HG02763 (cell line): ENCODE data around the gene RIC1.
"Not testable (repeated sequence)": the region's sequence is repeated elsewhere in the genome, so short reads cannot be mapped to it uniquely, and the experiment has no call there.

Source experiments
- ATAC-seq: cut with Tn5 transposase; IDR thresholded peaks from one replicate; pipeline ENCODE4 v1.9.1; 2021; ENCODE audit warnings: mild to moderate bottlenecking, moderate library complexity; ENCODE audit not compliant: unreplicated experiment

The RIC1 gene

GRCh38 chr9:5784526-5785315 lies 155.8 kb downstream of the RIC1 start:
- ATAC-seq: no peak

- no peak for ATAC-seq
These were observed 157.6 kb downstream of the RIC1 start for GRCh38 chr9:5786370-5787127.

- ATAC-seq: no peak
These were observed 158.3 kb downstream of the RIC1 start for GRCh38 chr9:5787220-5787619.

- no peak for ATAC-seq
These were observed 158.9 kb downstream of the RIC1 start for GRCh38 chr9:5787759-5788302.

- no peak for ATAC-seq
These were observed 160.6 kb downstream of the RIC1 start for GRCh38 chr9:5789489-5789888.

- no peak for ATAC-seq
These were observed 162.0 kb downstream of the RIC1 start for GRCh38 chr9:5790923-5791322.

GRCh38 chr9:5791870-5792269 lies 163.0 kb downstream of the RIC1 start:
- ATAC-seq: no peak

- no peak for ATAC-seq
These were observed 164.9 kb downstream of the RIC1 start for GRCh38 chr9:5793812-5794211.

- no peak for ATAC-seq
These were observed 167.4 kb downstream of the RIC1 start for GRCh38 chr9:5796298-5796697.

GRCh38 chr9:5798581-5798980 lies 169.7 kb downstream of the RIC1 start:
- no peak for ATAC-seq

GRCh38 chr9:5799314-5799713 lies 170.4 kb downstream of the RIC1 start:
- ATAC-seq: no peak

GRCh38 chr9:5800378-5800777 lies 171.5 kb downstream of the RIC1 start:
- not testable (repeated sequence) for ATAC-seq

- no peak for ATAC-seq
These were observed 172.2 kb downstream of the RIC1 start for GRCh38 chr9:5800969-5801738.

GRCh38 chr9:5801739-5802113 lies 172.8 kb downstream of the RIC1 start:
- ATAC-seq: no peak

- no peak for ATAC-seq
These were observed 176.6 kb downstream of the RIC1 start for GRCh38 chr9:5805478-5805877.

- no peak for ATAC-seq
These were observed 182.8 kb downstream of the RIC1 start for GRCh38 chr9:5811751-5812150.

- no peak for ATAC-seq
These were observed 184.9 kb downstream of the RIC1 start for GRCh38 chr9:5813824-5814223.

- no peak for ATAC-seq
These were observed 186.6 kb downstream of the RIC1 start for GRCh38 chr9:5815461-5815860.

- ATAC-seq: no peak
These were observed 189.0 kb downstream of the RIC1 start for GRCh38 chr9:5817862-5818261.

GRCh38 chr9:5818424-5819142 lies 189.7 kb downstream of the RIC1 start:
- no peak for ATAC-seq

GRCh38 chr9:5819174-5819573 lies 190.3 kb downstream of the RIC1 start:
- ATAC-seq: no peak
